Thoracic aorta (tissue), 2 donors: ENCODE measurements around the gene KIF12. TPM values are rescaled to one million over a fixed set of nuclear protein-coding genes. Genes with fewer than 3 reads are reported as not detected.

Experiments used
- ATAC-seq: fragments of 150-250 bp; one replicate; pipeline ENCODE4 v1.8.0; 2017; ENCODE audit warnings: low read depth; ENCODE audit not compliant: insufficient number of reproducible peaks, low FRiP score
- DNase-seq: peaks from one replicate; pipeline ENCODE4 v3.0.0-alpha.2; 2020; ENCODE audit warnings: low spot score
- H3K27ac ChIP-seq, 2 donors: fragments of 200-600 bp; sonication (generic); 1 replicate in 1 of 2; 2 replicates in 1 of 2; pipeline ENCODE4 v1.5.1; 2016; ENCODE audit warnings: mild to moderate bottlenecking in 2 of 2, moderate library complexity in 2 of 2
- H3K27me3 ChIP-seq: fragments of 200-600 bp; sonication (generic); replicated peaks from 2 replicates; pipeline ENCODE4 v1.6.0; 2016; ENCODE audit warnings: mild to moderate bottlenecking; ENCODE audit not compliant: insufficient read depth
- H3K36me3 ChIP-seq: fragments of 200-600 bp; sonication (generic); one replicate; pipeline ENCODE4 v1.5.1; 2016
- H3K4me1 ChIP-seq, 2 donors: fragments of 200-600 bp; sonication (generic); 1 replicate in 1 of 2; 2 replicates in 1 of 2; pipeline versions ENCODE4 v1.5.1 to v1.6.0; 2016; ENCODE audit warnings: low read depth in 2 of 2, mild to moderate bottlenecking in 1 of 2; ENCODE audit not compliant: control insufficient read depth in 1 of 2
- H3K4me3 ChIP-seq: fragments of 200-600 bp; sonication (generic); 2 replicates; pipeline ENCODE4 v1.5.1; 2016; ENCODE audit warnings: mild to moderate bottlenecking
- H3K9me3 ChIP-seq: fragments of 200-600 bp; sonication (generic); 2 replicates; pipeline ENCODE4 v1.5.1; 2016
- total RNA-seq, 2 donors: library from RNA; depleted of rRNA; stranded (reverse); fragments of >200 nt; gene quantifications; one replicate each; pipeline versions ENCODE4 v1.1.0 to v1.2.3, GENCODE V29; 2016
- TF ChIP-seq, protein P1 (sequence below): fragments of 200-600 bp; sonication (generic); IDR thresholded peaks from one replicate; pipeline ENCODE4 v1.5.1; 2019; ENCODE audit warnings: antibody characterized with exemption

The KIF12 gene
- total RNA-seq, 2 donors from 2014 or later = not detected

DNA sequence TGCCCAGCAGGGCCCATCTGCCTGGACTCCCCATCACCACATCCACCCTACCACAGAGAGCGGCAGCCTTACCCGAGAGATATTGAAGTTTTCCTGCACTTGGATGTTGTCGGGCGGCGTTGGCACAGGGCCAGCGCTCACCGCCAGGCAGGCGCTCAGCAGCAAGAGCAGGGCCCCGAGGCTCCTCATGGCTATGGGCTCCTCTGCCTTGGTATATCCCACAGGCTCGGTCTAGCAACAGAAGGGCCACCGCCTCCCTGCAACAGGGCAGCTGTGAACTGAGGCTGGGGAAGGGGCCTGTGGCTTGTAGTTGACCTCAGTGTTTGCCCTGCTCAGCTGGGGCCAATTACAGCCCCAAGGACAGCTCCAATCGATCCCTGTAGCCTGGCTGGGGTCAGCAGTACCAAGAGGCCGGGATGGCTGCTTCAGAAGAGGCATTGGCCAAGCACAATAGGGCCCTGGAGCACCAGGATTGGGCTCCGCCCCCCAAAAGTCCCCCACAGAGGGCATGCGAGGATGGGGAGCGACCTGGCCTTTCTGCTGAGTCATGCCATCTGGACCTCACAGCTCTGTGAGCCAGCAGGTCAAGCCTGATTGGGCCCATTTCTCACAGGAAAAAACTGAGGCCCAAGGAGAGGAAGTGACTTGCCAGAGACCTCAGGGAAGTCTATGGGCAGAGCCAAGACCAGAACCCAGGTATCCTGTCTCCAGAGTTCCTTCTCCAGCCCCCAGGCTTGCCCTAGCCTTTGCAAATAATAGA lies 20.9 kb downstream of the KIF12 start, which contains the start of gene AMBP:
Gene AMBP (minus strand): TSS at position 280 of the 760 bp plus-strand sequence. CDS start 91 bp downstream, at position 189.
- TF ChIP-seq, protein P1, sequence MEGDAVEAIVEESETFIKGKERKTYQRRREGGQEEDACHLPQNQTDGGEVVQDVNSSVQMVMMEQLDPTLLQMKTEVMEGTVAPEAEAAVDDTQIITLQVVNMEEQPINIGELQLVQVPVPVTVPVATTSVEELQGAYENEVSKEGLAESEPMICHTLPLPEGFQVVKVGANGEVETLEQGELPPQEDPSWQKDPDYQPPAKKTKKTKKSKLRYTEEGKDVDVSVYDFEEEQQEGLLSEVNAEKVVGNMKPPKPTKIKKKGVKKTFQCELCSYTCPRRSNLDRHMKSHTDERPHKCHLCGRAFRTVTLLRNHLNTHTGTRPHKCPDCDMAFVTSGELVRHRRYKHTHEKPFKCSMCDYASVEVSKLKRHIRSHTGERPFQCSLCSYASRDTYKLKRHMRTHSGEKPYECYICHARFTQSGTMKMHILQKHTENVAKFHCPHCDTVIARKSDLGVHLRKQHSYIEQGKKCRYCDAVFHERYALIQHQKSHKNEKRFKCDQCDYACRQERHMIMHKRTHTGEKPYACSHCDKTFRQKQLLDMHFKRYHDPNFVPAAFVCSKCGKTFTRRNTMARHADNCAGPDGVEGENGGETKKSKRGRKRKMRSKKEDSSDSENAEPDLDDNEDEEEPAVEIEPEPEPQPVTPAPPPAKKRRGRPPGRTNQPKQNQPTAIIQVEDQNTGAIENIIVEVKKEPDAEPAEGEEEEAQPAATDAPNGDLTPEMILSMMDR = no peak
- Histone ChIP-seq H3K27me3 (no peaks in the 10 kb centered on the region), H3K9me3 (no peaks in the 10 kb centered on the region), H3K4me1 (peaks cover 0 to 12% of the 10 kb centered on the region in 2 donors), H3K36me3 (no peaks in the 10 kb centered on the region), H3K27ac (no peak within 1 kb of the TSS), H3K4me3 (no peak within 1 kb of the TSS)
- ATAC-seq = no peak
- no peak for DNase-seq

DNA sequence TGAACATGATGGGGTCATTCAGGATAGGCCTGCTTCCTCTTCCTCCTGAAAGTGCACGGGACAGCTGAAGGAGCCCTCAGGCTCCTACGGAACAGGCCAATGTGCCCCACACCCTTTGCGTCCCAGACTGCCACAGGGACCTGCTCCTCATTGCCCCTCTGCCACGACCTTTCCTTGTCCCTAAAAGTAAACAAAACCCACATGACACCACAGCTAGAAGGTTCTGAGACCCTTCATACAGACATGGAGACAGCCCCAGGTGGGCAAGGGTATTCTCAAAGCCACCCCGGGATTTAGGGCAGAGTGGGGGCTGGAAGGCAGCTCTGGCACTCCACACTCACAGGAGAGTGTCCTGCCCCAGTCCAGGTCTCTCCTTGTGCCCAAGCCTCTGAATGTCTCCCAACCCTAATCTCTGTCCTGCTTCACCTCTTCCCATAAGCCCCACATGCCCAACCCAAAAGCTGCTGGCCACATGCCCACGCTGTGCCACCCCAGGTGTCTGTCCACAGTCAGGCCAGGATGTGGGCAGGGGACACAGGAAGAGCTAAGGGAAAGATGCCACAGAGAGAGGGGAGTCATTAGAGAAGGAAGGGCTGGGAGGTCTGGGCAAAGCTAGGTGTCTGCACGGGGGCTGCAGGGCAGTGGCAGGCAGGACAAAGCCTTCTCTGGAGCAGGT lies 21.8 kb downstream of the KIF12 start:
- H3K4me1 ChIP-seq = peaks cover 4 to 16% of the 10 kb centered on the region in 2 donors
- TF ChIP-seq, protein P1 = no peak
- H3K9me3 ChIP-seq = no peaks in the 10 kb centered on the region
- ATAC-seq (no peak), DNase-seq (no peak)
- no peaks in the 10 kb centered on the region for H3K36me3 ChIP-seq
- H3K27ac ChIP-seq = no peak overlapping the region
- H3K4me3 ChIP-seq = no peak overlapping the region
- no peaks in the 10 kb centered on the region for H3K27me3 ChIP-seq

DNA sequence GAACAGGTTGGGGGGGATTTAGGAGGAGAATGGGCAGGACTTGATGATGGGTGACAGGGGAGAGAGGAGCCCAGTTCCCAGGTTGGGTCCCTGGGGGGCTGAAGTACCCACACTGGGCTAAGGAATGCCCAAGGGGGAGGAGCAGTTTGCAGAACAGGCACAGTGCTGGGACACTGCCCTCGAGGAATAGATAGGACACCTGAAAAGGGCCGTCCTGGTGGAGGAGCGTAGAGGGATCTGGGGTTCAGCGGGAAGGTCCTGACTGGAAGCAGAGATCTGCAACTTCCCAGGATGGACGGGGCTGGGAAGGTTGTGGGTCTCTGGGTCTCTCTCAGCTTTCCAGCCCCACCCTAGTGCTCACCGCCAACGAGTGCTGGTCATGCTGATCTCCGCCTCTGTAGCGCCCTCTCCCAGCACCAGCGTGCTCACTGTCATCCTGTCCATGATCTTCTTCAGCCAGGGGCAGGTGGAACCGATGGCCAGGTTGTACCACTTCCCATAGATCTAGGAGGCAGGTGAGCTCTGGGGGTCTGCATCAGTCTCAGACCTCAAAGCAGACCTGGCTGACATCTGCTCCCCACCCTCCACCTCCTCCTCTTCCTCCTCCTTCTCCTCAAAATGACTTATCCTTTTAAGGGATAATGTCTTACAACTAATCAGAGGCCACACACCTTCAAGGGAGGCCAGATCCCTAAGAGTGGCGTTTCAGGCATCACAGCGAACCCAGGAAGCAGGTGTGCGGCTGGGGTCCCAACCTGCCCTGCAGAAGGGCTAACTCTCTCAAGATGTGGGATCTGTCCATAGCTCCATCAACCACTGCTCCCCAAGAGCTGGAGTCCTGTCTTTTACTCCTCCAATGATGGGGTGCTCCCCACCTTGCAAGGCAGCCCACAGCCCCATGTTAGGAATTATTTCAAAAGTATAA lies 22.6 kb downstream of the KIF12 start:
- peaks cover 7 to 24% of the 10 kb centered on the region in 2 donors for H3K4me1 ChIP-seq
- no peaks in the 10 kb centered on the region for H3K9me3 ChIP-seq
- no peaks in the 10 kb centered on the region for H3K27me3 ChIP-seq
- H3K27ac ChIP-seq = no peak overlapping the region
- H3K4me3 ChIP-seq = no peak overlapping the region
- no peak for ATAC-seq
- TF ChIP-seq, protein P1 = no peak
- no peaks in the 10 kb centered on the region for H3K36me3 ChIP-seq
- DNase-seq = no peak

DNA sequence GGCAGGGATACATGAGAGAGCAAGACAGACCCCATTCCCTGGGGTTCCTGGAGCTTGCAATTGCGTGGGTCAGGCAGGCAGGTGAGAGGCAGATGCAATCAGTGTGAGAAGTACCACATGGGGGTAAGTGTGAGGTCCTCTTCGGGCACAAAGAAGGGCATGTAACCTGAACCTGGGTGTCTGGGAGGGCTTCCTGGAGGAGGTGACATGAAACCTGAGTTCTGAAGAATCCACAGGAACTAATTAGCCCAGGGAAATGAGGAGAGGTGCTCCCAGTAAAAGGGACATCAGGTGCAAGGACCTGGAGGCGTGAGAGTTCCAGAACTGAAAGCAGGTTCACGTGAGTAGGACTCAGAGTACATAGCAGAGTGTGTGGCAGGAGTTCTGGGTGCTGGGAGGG lies 23.5 kb downstream of the KIF12 start:
- DNase-seq (no peak), ATAC-seq (no peak)
- H3K9me3 ChIP-seq = no peaks in the 10 kb centered on the region
- H3K27me3 ChIP-seq = no peaks in the 10 kb centered on the region
- H3K4me1 ChIP-seq = peaks cover 7 to 28% of the 10 kb centered on the region in 2 donors
- H3K4me3 ChIP-seq = no peak overlapping the region
- no peak overlapping the region for H3K27ac ChIP-seq
- H3K36me3 ChIP-seq = no peaks in the 10 kb centered on the region
- TF ChIP-seq, protein P1 = no peak
